Fibroblast of pulmonary artery (primary cell): ENCODE data around the gene POLA1.

Experiments
- DNase-seq: peaks from one replicate; pipeline ENCODE4 v3.0.0-alpha.2; 2010; ENCODE audit warnings: low read depth
- H3K4me3 ChIP-seq: replicated peaks from 2 replicates; pipeline ENCODE4 v1.5.1; 2011; ENCODE audit warnings: low read depth, mild to moderate bottlenecking, control low read depth, low read length, moderate library complexity
- CTCF ChIP-seq: IDR thresholded peaks from 2 replicates; pipeline ENCODE4 v1.5.1; 2011; ENCODE audit warnings: mild to moderate bottlenecking, control low read depth, low read length, inconsistent platforms; ENCODE audit errors: missing control alignments

Gene POLA1

GRCh38 chrX:24925430-24925829, 231.7 kb downstream of the POLA1 start:
- no peak overlapping the region for H3K4me3 ChIP-seq
- no peak for TF ChIP-seq CTCF
- peak; percentile 6 for DNase-seq

GRCh38 chrX:24927372-24927771, 233.7 kb downstream of the POLA1 start:
- H3K4me3 ChIP-seq = no peak overlapping the region
- TF ChIP-seq CTCF = no peak
- DNase-seq = no peak

- TF ChIP-seq CTCF = no peak
- no peak for DNase-seq
- no peak overlapping the region for H3K4me3 ChIP-seq
These were observed 234.4 kb downstream of the POLA1 start for GRCh38 chrX:24928114-24928513.

- no peak for TF ChIP-seq CTCF
- H3K4me3 ChIP-seq = no peak overlapping the region
- DNase-seq = no peak
These were observed 240.6 kb downstream of the POLA1 start for GRCh38 chrX:24934279-24934678.

- H3K4me3 ChIP-seq = no peak overlapping the region
- TF ChIP-seq CTCF = no peak
- no peak for DNase-seq
These were observed 251.3 kb downstream of the POLA1 start for GRCh38 chrX:24945009-24945408.

- DNase-seq = no peak
These were observed 252.7 kb downstream of the POLA1 start for GRCh38 chrX:24946369-24946768.

GRCh38 chrX:24954732-24955131, 261.0 kb downstream of the POLA1 start:
- DNase-seq = no peak
- no peak overlapping the region for H3K4me3 ChIP-seq
- no peak for TF ChIP-seq CTCF

More at GRCh38 chrX:24946369-24946768, 252.7 kb downstream of the POLA1 start:
- TF ChIP-seq CTCF = no peak
- H3K4me3 ChIP-seq = no peak overlapping the region
